GM21825 (cell line): ENCODE results near the gene GIT2.
"Not testable (repeated sequence)": the region's sequence is repeated elsewhere in the genome, so short reads cannot be mapped to it uniquely, and the experiment has no call there.

Experiments
- ATAC-seq: cut with Tn5 transposase; IDR thresholded peaks from one replicate; pipeline ENCODE4 v1.9.1; 2021; ENCODE audit warnings: mild to moderate bottlenecking, moderate library complexity; ENCODE audit not compliant: unreplicated experiment

The GIT2 gene

GRCh38 chr12:110005319-110005973 is 9.3 kb upstream of the GIT2 start:
- ATAC-seq, result no peak

- peak; percentile 34 for ATAC-seq
Measured at GRCh38 chr12:110004598-110004997, 8.4 kb upstream of the GIT2 start.

- ATAC-seq, result no peak
Measured at GRCh38 chr12:110002676-110003515, 6.7 kb upstream of the GIT2 start.

GRCh38 chr12:110001596-110001995 is 5.4 kb upstream of the GIT2 start:
- ATAC-seq, result no peak

GRCh38 chr12:109999983-110000505 is 3.9 kb upstream of the GIT2 start:
- no peak for ATAC-seq

GRCh38 chr12:109999649-109999971 is 3.4 kb upstream of the GIT2 start:
- no peak for ATAC-seq

- peak; percentile 37 for ATAC-seq
Measured at GRCh38 chr12:109998904-109999648, 2.9 kb upstream of the GIT2 start, which contains the start of gene ANKRD13A. ANKRD13A (plus strand) TSS chr12:109999430; CDS start chr12:109999689, 259 bp downstream.

GRCh38 chr12:109998241-109998903 is 2.2 kb upstream of the GIT2 start:
- no peak for ATAC-seq

- ATAC-seq, result no peak
Measured at GRCh38 chr12:109997393-109997792, 1.2 kb upstream of the GIT2 start.

GRCh38 chr12:109996483-109996853 is 300 bp upstream of the GIT2 start:
- no peak for ATAC-seq

GRCh38 chr12:109995361-109995685 is 845 bp downstream of the GIT2 start:
- ATAC-seq, result no peak

GRCh38 chr12:109994401-109995175 is 1.6 kb downstream of the GIT2 start:
- ATAC-seq, result no peak

GRCh38 chr12:109993091-109993490 is 3.1 kb downstream of the GIT2 start:
- no peak for ATAC-seq

GRCh38 chr12:109991586-109991985 is 4.6 kb downstream of the GIT2 start:
- no peak for ATAC-seq

- no peak for ATAC-seq
Measured at GRCh38 chr12:109989380-109989779, 6.8 kb downstream of the GIT2 start.

GRCh38 chr12:109988903-109989302 is 7.3 kb downstream of the GIT2 start:
- no peak for ATAC-seq

GRCh38 chr12:109988274-109988673 is 7.9 kb downstream of the GIT2 start:
- ATAC-seq, result no peak

- no peak for ATAC-seq
Measured at GRCh38 chr12:109987615-109988014, 8.6 kb downstream of the GIT2 start.

- ATAC-seq, result not testable (repeated sequence)
Measured at GRCh38 chr12:109986236-109986635, 9.9 kb downstream of the GIT2 start.

- ATAC-seq, result no peak
Measured at GRCh38 chr12:109983432-109984142, 12.6 kb downstream of the GIT2 start.
